ENCODE measurements around the gene SIL1.

DNA sequence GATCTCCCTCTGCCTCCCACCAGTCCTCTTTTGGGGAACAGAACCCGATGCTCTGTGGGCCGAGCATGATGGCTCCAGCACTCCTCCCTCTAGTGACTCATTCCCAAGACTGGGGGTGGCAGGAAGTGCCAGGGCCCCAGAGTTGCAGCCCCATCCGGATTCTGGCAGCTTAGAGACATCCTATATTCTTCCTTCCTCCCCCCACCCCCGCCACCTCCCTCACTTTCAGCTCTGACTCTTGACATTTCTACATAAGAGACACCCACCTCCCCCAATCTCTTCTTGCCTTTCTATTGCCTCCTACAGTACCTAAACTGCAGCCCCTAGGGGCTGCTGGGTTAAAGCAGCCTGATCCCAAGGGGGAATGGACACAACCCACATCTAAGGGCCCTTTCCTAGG, 48.2 kb upstream of the SIL1 start:
- no peak for TF ChIP-seq ZNF274 (IDR thresholded peaks at IDR 0.05; ENCODE audit: borderline replicate concordance, extremely low read depth, low read length)
- TF ChIP-seq SIRT6 (IDR thresholded peaks at IDR 0.05; ENCODE audit: low read length), result no peak
- TF ChIP-seq, protein P1, sequence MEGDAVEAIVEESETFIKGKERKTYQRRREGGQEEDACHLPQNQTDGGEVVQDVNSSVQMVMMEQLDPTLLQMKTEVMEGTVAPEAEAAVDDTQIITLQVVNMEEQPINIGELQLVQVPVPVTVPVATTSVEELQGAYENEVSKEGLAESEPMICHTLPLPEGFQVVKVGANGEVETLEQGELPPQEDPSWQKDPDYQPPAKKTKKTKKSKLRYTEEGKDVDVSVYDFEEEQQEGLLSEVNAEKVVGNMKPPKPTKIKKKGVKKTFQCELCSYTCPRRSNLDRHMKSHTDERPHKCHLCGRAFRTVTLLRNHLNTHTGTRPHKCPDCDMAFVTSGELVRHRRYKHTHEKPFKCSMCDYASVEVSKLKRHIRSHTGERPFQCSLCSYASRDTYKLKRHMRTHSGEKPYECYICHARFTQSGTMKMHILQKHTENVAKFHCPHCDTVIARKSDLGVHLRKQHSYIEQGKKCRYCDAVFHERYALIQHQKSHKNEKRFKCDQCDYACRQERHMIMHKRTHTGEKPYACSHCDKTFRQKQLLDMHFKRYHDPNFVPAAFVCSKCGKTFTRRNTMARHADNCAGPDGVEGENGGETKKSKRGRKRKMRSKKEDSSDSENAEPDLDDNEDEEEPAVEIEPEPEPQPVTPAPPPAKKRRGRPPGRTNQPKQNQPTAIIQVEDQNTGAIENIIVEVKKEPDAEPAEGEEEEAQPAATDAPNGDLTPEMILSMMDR (IDR thresholded peaks at IDR 0.05; ENCODE audit: control extremely low read depth in 1 of 3, insufficient read depth in 1 of 3, low read depth in 1 of 3, low read length in 3 of 3), result no peak
- TF ChIP-seq POLR2A (IDR thresholded peaks at IDR 0.05; ENCODE audit: control extremely low read depth in 1 of 2, low read depth in 2 of 2, low read length in 2 of 2), result no peak
- no peak for TF ChIP-seq SP2 (IDR thresholded peaks at IDR 0.05; ENCODE audit: low read length)
- TF ChIP-seq EP300 (IDR thresholded peaks at IDR 0.05; ENCODE audit: borderline replicate concordance in 1 of 2, low read depth in 2 of 2, low read length in 2 of 2), result no peak
- TF ChIP-seq TCF12 (IDR thresholded peaks at IDR 0.05; ENCODE audit: low read depth, low read length), result no peak
- TF ChIP-seq JUND (IDR thresholded peaks at IDR 0.05; ENCODE audit: low read length), result peak; percentile 53; the same call in 1 of the 2 replicates
- TF ChIP-seq RFX5 (IDR thresholded peaks at IDR 0.05; ENCODE audit: borderline replicate concordance, low read depth, low read length), result no peak
- no peak for TF ChIP-seq ASH2L (IDR thresholded peaks at IDR 0.05; ENCODE audit: low read length)
- peak in 1 of 2 experiments; percentile 2; a peak in 1 of 4 replicates for TF ChIP-seq RAD21 (IDR thresholded peaks at IDR 0.05 in 1 of 2, conservative IDR thresholded peaks at IDR 0.05 in 1 of 2; ENCODE audit: low read depth in 2 of 2, low read length in 2 of 2)
- TF ChIP-seq EZH2 (IDR thresholded peaks at IDR 0.05; ENCODE audit: low read depth, low read length, severe bottlenecking), result no peak
- no peak for TF ChIP-seq JUN (IDR thresholded peaks at IDR 0.05; ENCODE audit: low read depth, low read length)
- TF ChIP-seq GABPA (IDR thresholded peaks at IDR 0.05; ENCODE audit: borderline replicate concordance, insufficient read depth, low read length), result no peak
